ENCODE results near the gene ABCE1. TPM values are rescaled to one million over a fixed set of nuclear protein-coding genes. Genes with fewer than 3 reads are reported as not detected.

ABCE1 gene
- total RNA-seq, 1 donor from 2014 or later: 77.9 TPM

DNA sequence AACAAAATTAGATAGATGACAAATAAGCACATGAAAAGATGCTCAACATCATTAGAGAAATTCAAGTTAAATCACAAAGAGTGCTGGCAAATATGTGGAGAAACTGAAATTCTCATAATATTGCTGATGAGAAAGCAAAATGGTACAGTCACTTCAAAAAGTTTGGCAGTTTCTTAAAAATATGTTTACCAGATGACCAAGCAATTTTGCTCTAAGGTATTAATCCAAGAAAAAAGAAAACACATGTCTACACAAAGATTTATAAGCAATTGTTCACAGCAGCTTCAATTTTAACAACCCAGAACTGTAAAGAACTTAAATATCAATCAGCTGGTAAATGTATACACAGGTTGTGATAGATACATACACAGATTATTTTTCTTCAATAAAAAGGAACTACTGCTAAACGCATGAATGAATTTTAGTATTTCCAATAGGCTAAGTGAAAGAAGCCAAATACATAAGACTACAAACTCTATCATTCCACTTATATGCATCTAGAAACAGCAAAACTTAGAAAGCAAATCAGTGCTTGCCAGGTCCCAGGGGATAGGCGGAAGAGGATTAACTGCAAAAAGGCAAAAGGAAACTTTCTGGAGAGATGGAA lies 70.6 kb downstream of the ABCE1 start:
- no peak for DNase-seq (ENCODE audit: extremely low spot score, unreplicated experiment)
- Mint-ChIP-seq H3K36me3 (peaks cover 21% of the 10 kb centered on the region), H3K9me3 (no peaks in the 10 kb centered on the region), H3K27me3 (no peaks in the 10 kb centered on the region), H3K4me1 (ENCODE audit: unreplicated experiment) (no peaks in the 10 kb centered on the region), H3K4me3 (no peak overlapping the region), H3K27ac (no peak overlapping the region)
- TF ChIP-seq, protein P1, sequence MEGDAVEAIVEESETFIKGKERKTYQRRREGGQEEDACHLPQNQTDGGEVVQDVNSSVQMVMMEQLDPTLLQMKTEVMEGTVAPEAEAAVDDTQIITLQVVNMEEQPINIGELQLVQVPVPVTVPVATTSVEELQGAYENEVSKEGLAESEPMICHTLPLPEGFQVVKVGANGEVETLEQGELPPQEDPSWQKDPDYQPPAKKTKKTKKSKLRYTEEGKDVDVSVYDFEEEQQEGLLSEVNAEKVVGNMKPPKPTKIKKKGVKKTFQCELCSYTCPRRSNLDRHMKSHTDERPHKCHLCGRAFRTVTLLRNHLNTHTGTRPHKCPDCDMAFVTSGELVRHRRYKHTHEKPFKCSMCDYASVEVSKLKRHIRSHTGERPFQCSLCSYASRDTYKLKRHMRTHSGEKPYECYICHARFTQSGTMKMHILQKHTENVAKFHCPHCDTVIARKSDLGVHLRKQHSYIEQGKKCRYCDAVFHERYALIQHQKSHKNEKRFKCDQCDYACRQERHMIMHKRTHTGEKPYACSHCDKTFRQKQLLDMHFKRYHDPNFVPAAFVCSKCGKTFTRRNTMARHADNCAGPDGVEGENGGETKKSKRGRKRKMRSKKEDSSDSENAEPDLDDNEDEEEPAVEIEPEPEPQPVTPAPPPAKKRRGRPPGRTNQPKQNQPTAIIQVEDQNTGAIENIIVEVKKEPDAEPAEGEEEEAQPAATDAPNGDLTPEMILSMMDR (conservative IDR thresholded peaks at IDR 0.05): no peak

DNA sequence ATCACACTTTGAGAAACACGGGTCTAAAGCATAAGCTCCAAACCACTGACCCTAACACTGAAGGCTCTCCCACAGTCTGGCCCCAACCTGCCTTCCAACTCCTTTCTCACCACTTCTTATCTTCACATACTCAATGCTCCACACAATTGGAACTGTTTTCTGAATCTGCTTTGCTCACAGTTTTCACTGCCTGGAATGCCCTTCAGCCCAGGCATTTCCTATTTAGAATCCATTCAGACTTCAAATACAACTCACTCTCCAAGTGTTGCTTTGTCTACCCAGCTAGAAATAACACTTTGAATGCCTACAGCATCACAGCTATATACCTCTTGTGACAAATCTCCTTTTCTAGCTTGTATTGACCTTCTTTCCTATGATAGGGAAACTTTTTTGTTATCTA lies 72.1 kb downstream of the ABCE1 start:
- DNase-seq (ENCODE audit: extremely low spot score, unreplicated experiment): no peak
- Mint-ChIP-seq H3K27me3 (no peaks in the 10 kb centered on the region), H3K9me3 (no peaks in the 10 kb centered on the region), H3K36me3 (peaks cover 32% of the 10 kb centered on the region), H3K27ac (no peak overlapping the region), H3K4me1 (ENCODE audit: unreplicated experiment) (no peaks in the 10 kb centered on the region), H3K4me3 (no peak overlapping the region)
- TF ChIP-seq, protein P1 (conservative IDR thresholded peaks at IDR 0.05): no peak

DNA sequence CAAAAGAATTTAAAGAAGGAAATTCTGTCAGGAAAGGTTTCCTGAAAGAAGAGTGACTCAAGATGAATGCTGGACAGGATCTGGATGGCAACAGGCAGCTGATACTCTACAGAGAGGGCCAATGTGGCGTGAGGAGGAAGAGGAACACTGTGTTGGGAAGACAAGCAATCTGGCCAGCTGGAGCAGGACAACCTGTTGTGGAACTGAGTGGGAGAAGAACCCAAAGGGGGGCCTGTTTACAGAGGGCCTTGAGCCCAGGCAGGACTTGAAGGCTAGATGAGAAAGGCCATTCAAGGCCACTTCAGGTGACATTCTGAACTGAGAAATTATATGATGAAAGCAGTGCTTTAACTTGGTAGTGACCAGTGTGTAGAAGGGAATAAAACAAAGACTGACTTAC lies 73.8 kb downstream of the ABCE1 start:
- H3K36me3 Mint-ChIP-seq: peaks cover 32% of the 10 kb centered on the region
- no peaks in the 10 kb centered on the region for H3K4me1 Mint-ChIP-seq (ENCODE audit: unreplicated experiment)
- no peaks in the 10 kb centered on the region for H3K9me3 Mint-ChIP-seq
- DNase-seq (ENCODE audit: extremely low spot score, unreplicated experiment): no peak
- H3K27ac Mint-ChIP-seq: peak overlapping the region; percentile 61
- no peak overlapping the region for H3K4me3 Mint-ChIP-seq
- TF ChIP-seq, protein P1 (conservative IDR thresholded peaks at IDR 0.05): no peak
- H3K27me3 Mint-ChIP-seq: no peaks in the 10 kb centered on the region

DNA sequence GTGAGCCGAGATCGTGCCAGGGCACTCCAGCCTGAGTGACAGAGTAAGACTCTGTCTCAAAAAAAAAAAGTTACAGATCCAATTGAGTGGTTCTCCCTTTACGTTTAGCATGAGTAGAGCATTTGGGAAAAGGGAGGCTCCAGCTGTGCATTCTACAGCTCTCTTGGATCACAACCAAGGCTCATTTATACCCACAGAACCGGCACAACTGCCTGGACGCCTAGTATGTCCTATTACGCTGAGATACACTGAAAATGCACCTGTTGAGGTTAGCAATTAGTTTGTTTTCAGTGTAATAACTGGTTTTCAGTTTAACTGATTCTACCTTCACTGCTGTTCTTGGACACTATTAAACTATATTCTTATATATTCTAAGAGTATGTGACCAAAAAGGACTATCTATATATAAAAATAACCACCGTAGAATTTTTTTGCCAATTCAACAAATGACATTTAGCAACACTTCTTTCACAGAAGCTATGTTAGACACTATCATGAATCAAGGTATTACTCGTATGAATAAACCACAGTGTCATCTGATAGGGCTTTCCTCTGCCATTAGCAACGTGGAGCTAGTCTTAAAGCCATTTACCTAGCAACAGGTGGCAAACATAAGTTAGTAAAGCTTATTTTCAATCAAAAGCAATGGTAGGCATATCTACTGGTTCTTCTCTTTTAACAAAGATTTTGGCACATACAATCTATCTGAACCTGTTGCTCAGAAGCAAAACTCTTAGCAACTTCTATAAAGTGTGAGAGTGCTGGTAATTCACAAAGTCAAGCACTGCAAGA lies 78.7 kb downstream of the ABCE1 start:
- H3K36me3 Mint-ChIP-seq: peaks cover 13% of the 10 kb centered on the region
- H3K4me1 Mint-ChIP-seq (ENCODE audit: unreplicated experiment): peaks cover 23% of the 10 kb centered on the region
- TF ChIP-seq, protein P1 (conservative IDR thresholded peaks at IDR 0.05): no peak
- no peaks in the 10 kb centered on the region for H3K27me3 Mint-ChIP-seq
- peak overlapping the region; percentile 97 for H3K4me3 Mint-ChIP-seq
- H3K27ac Mint-ChIP-seq: peak overlapping the region; percentile 98
- H3K9me3 Mint-ChIP-seq: no peaks in the 10 kb centered on the region
- DNase-seq (ENCODE audit: extremely low spot score, unreplicated experiment): no peak

DNA sequence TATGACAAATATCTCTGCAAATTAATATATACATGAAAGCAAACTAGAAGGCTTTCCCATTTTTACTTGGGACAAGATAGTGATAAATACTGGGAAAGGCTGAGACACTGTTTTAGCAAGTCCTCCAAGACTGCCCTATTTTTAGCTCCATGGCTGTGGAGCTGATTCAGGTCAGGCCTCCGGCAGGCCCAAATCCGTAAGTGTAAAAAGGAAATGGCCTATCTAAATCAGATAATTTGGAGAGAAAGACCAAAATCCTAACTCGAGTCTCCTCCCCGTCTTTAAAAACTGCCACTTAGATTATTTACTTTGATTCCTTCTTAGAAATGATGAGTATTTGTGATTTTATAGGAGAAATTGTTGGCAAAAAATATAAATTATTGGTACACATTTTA lies 79.4 kb downstream of the ABCE1 start:
- H3K36me3 Mint-ChIP-seq: peaks cover 11% of the 10 kb centered on the region
- no peaks in the 10 kb centered on the region for H3K9me3 Mint-ChIP-seq
- no peaks in the 10 kb centered on the region for H3K27me3 Mint-ChIP-seq
- TF ChIP-seq, protein P1 (conservative IDR thresholded peaks at IDR 0.05): no peak
- peak overlapping the region; percentile 97 for H3K4me3 Mint-ChIP-seq
- no peak for DNase-seq (ENCODE audit: extremely low spot score, unreplicated experiment)
- peak overlapping the region; percentile 98 for H3K27ac Mint-ChIP-seq
- H3K4me1 Mint-ChIP-seq (ENCODE audit: unreplicated experiment): peaks cover 23% of the 10 kb centered on the region
